ELF-1 (cell line): Measurements from ENCODE around the gene CCDC33.
A peak's percentile ranks its signal among the peaks of the same experiment; 100 is the strongest.
"Not testable (repeated sequence)": the region's sequence is repeated elsewhere in the genome, so short reads cannot be mapped to it uniquely, and the experiment has no call there.

ENCODE experiments used
- DNase-seq: peaks from one replicate; pipeline ENCODE4 v3.0.0-alpha.2; 2016; ENCODE audit warnings: low read depth, low spot score

CCDC33 gene

GRCh38 chr15:74333093-74333492 is 97.0 kb downstream of the CCDC33 start:
- no peak for DNase-seq

DNA sequence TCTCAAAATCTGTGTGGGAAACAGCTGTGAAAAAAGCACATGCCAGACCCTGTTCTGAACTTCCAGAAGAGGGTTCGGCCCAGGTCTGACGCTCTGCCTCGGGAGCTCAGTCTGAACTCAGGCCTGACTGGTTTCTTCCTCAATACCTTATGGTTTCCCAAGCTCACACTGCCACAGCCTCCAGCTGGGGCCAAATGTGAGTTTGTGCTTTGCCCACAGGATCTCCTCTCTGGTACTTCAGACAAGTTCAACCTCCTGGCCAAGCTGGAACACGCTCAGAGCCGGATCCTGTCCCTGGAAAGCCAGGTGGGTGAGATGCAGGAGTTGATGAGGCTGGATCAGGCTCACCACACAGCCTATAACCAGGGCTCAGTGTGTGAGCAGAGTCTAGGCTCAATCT is 97.5 kb downstream of the CCDC33 start:
- no peak for DNase-seq

GRCh38 chr15:74334127-74334526 is 98.0 kb downstream of the CCDC33 start:
- no peak for DNase-seq

DNA sequence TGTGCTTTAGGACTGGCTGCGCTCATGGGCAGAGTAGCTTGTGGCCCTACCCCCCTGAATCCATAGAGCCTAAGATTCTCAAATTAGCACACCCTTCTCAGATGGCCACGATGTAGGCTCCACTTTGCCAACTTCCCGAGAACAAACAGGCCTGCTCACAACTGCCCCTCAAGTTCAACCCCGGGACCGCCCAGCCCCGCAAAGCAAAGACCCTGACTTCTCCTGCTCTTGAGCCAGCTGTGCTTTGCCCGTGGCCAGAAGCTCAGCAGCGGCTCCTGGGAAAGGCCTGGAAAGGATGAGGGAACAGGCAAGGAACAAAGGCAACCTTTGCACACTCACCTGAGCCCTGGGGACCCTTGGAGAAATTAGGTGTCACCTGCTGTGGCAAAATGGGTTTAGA is 99.3 kb downstream of the CCDC33 start:
- no peak for DNase-seq

DNA sequence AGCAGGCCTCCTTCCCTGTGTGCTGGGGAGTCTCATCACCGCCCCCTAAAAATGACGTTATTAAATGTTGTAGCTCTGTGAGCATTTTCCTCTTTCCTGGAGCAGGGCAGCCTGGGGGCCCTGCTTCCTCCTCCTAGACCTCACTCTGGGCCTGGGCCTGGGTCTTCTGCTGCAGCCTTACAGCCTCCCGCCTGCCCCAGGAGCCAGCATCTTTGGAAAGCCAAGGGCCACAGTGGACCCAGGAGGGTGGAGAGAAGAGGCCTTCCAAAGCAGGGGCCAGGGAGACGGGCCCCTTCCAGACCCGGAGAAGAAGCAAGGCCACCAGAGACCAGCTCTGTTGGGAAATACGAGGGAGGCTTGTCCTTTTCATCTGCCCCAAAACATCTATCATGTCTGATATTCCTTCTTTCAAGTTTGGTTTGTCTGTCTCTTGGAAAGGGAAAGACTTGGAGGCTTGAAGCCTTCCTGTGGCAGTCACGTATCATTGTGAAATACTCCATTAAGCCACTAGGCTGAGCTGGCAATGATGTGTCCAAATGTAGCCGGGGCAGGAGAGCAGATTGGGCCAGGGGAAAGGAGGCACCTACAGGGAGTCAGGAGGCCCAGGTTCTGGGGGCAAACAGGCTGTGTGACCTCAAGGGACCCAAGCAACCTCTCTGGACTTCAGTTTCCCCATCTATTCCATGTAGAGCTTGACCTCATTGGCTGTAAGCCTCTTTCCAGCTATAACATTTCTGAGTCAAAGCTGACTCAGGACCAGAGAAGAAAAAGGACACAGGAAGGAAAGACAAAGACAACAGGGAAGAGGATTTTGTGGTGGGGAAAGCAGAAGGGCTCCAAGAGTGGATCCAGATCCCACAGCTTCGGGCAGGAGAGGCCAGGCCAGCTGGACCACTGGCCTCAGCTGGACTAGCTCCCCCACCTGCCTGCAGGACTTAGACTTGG is 100.2 kb downstream of the CCDC33 start:
- DNase-seq, result no peak

DNA sequence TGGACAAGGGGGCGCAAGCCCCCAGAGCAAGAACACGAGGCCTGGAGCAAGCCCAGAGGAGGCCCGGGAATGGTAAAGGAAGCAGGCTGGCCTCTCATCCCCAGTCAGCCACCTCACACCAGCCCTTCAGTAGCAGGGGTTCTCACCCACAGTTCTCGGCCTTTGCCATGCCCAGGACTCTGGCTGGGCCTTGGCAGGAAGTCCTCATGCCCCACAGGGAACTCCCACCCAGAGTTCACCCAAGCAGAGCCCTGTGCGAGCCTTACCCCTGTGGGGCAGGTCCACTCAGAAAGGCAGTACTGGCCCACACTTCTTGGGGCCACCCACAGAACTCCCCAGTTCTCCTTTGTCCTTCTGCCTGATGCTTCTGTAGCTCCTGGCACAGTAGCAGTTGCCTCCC is 101.0 kb downstream of the CCDC33 start:
- DNase-seq, result no peak

- no peak for DNase-seq
Observed at GRCh38 chr15:74337607-74338211, 101.6 kb downstream of the CCDC33 start.

GRCh38 chr15:74338676-74339075 is 102.5 kb downstream of the CCDC33 start:
- no peak for DNase-seq

DNA sequence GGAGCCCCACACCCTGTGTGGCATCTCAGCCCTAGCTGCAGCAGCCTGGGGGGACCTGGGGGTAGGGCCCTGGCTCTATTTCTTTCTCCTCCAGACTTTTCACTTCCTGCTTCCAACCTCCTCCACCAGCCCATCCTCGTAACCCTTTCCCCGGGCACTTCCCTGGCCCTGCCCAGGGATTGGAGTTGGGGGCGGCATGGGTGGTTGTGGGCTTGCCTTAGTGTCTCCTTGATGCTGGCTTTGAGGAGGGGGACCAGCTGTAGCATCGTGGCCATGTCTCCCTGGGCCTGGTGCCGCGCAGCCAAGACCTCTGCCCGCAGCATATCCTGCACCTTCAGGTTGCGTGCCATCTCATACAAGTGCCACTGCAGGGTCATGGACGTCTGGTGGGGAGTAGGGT is 103.2 kb downstream of the CCDC33 start:
- no peak for DNase-seq

DNA sequence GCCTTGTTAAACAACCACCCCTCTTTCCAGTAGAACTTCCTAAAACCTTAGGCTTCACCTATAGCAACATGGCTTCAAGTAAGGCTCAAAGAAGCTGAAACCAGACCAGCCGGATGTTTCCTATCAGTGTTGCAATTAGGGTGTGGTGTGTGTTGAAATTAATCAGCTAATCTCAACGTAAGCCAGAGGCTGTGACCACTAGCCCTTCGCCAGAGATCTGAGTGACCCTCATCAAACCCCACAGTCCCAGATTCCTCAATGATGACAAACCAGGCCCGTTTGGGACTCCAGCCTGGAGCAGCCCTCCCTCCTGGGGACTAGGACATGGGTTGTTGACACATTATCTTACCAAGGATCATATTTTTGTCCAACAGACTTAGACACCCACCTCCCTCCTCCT is 104.0 kb downstream of the CCDC33 start:
- peak; percentile 74 for DNase-seq

GRCh38 chr15:74343127-74343796 is 107.1 kb downstream of the CCDC33 start:
- no peak for DNase-seq

DNA sequence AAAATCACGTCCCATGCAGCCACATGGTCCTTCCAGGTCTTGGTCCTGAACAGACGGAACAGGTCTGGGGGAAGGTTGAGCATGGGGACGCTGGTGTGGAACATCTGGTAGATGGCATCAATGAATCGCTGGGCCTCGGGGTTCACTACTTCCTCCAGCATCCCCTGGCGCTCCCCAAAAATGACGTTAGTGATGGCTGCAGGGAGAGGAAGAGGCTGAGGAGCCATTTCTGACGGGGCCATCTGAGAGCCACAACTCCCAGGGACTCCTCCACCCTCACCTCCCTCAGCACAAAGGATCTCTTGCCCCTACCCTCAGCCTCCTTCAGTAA is 107.6 kb downstream of the CCDC33 start:
- no peak for DNase-seq

DNA sequence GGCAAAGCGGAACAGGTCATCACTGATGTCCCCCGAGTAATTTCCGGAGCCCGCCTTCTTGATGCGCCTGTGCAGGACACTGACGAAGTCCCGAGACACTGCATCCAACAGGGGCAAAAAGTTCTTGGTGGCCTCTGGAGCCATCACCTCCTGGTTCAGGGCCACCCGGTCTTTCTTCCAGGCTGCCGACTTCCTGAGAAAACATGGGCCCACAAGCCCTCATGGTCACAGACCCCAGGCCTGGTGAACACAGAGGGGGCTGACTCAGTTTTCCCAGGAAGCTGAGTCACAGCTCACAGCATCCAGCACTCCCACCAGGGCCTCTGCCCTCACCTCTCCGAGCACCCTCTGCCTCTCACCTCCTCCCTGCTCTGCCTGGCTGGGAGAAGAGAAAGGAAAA is 108.9 kb downstream of the CCDC33 start:
- no peak for DNase-seq

DNA sequence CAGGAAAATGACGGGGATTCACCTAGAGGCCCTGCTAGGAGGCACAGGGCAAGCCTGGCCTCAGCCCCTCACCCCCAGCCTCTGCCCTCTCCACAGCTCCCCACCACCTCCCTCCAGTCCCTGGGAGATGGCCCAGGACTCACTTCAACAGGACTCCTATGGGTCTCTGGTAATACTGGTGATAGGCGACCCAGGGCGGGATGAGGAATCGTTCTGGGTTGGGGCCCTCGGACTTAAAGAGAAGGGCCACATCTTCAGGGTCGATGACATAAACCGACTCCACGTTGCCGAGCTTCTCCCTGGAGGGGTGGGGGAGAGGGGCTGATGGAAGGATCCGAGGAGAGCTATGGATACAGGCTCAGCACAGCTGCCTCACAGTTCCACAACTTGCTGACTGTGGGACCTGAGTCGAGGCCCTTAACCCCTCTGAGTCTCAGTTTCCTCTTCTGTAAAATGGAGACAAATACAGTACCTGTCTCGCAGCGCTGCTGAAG is 111.7 kb downstream of the CCDC33 start:
- DNase-seq, result no peak

GRCh38 chr15:74349241-74349778 is 113.2 kb downstream of the CCDC33 start:
- no peak for DNase-seq

- DNase-seq, result no peak
Observed at GRCh38 chr15:74350295-74351275, 114.5 kb downstream of the CCDC33 start.

DNA sequence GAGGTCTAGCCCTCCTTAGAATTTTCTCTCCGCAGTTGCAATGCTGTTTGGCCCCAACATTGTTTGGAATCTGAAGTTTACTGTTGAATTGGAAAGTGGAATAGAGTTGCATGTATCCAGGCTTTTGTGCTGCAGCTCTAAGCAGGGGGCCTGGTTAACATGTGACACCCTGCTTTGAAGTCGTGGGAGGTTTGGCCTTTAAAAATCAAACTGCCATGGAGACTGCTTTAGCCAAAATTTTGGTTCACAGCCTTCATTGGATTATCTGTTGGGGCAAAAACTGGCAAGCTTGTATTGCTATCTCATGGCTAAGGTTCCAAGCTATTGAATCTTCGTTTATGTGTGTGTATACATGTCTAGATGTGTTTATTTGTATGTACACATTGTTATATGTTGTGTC is 115.5 kb downstream of the CCDC33 start:
- no peak for DNase-seq

- no peak for DNase-seq
Observed at GRCh38 chr15:74352393-74352910, 116.3 kb downstream of the CCDC33 start.

DNA sequence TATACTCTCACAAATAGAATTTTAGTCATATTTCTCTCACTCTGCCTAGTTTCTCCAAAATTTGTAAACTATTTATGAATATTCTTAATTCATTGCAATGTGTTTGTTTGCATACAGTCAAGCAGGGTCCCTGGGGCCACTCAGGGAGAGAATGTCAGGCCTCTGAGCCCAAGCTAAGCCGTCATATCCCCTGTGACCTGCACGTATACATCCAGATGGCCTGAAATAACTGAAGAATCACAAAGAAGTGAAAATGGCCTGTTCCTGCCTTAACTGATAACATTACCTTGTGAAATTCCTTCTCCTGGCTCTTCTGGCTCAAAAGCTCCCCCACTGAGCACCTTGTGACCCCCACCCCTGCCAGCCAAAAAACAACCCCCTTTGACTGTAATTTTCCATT is 117.9 kb downstream of the CCDC33 start:
- not testable (repeated sequence) for DNase-seq

DNA sequence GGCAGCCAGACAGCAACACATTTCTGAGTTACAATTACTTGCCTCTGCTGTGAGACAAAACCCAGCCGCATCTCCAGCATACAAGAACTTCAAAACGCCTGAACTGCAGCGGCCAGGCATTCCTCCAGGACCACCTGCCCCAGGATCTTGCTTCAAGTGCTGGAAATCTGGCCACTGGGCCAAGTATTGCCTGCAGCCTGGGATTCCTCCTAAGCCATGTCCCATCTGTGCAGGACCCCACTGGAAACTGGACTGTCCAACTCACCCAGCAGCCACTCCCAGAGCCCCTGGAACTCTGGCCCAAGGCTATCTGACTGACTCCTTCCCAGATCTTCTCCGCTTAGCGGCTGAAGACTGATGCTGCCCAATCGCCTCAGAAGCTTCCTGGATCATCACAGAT is 119.9 kb downstream of the CCDC33 start:
- not testable (repeated sequence) for DNase-seq

DNA sequence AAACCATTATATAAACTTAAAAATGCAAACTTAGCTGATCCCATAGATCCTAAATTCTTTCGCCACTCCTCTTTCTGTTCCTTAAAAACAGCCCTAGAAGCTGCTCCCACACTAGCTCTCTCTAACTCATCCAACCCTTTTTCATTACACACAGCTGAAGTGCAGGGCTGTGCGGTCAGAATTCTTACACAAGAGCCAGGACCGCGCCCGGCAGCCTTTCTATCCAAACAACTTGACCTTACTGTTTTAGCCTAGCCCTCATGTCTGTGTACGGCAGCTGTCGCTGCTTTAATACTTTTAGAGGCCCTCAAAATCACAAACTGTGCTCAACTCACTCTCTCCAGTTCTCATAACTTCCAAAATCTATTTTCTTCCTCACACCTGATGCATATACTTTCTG is 121.4 kb downstream of the CCDC33 start:
- not testable (repeated sequence) for DNase-seq
